Liver (tissue), 9 donors: ENCODE measurements around the gene WDR5. TPM values are rescaled to one million over a fixed set of nuclear protein-coding genes. Genes with fewer than 3 reads are reported as not detected.

Source experiments
- DNase-seq: peaks from one replicate; pipeline ENCODE4 v3.0.0-alpha.2; 2017; ENCODE audit warnings: low spot score
- H3K27ac ChIP-seq, 2 donors: one replicate each; pipeline ENCODE4 v1.7.0; 2013; ENCODE audit warnings: inconsistent platforms in 2 of 2, low read length in 2 of 2, control low read depth in 1 of 2, low read depth in 1 of 2, mild to moderate bottlenecking in 1 of 2
- H3K27me3 ChIP-seq, 4 donors: one replicate each; pipeline versions ENCODE4 v1.6.1 to v1.7.0; 2013; ENCODE audit warnings: low read length in 3 of 4, inconsistent platforms in 1 of 4, mild to moderate bottlenecking in 1 of 4, moderate library complexity in 1 of 4; ENCODE audit not compliant: control insufficient read depth in 4 of 4, insufficient read depth in 4 of 4
- H3K36me3 ChIP-seq, 4 donors: one replicate each; pipeline versions ENCODE4 v1.6.1 to v1.7.0; 2013; ENCODE audit warnings: low read length in 3 of 4, mild to moderate bottlenecking in 3 of 4, low read depth in 1 of 4, moderate library complexity in 1 of 4; ENCODE audit not compliant: control insufficient read depth in 4 of 4, insufficient read depth in 3 of 4
- H3K4me1 ChIP-seq, 4 donors: one replicate each; pipeline versions ENCODE4 v1.6.1 to v1.7.0; 2013; ENCODE audit warnings: low read length in 3 of 4, mild to moderate bottlenecking in 3 of 4, moderate library complexity in 1 of 4; ENCODE audit not compliant: control insufficient read depth in 4 of 4, insufficient read depth in 4 of 4
- H3K4me3 ChIP-seq, 3 donors: one replicate each; pipeline versions ENCODE4 v1.6.1 to v1.7.0; 2013; ENCODE audit warnings: low read length in 3 of 3, control low read depth in 1 of 3, low read depth in 1 of 3, mild to moderate bottlenecking in 1 of 3
- H3K9ac ChIP-seq, 2 donors: one replicate each; pipeline ENCODE4 v1.7.0; 2013; ENCODE audit warnings: low read length in 2 of 2, mild to moderate bottlenecking in 2 of 2, moderate library complexity in 2 of 2, control low read depth in 1 of 2, low read depth in 1 of 2
- H3K9me3 ChIP-seq, 4 donors: one replicate each; pipeline versions ENCODE4 v1.6.1 to v1.7.0; 2013; ENCODE audit warnings: low read length in 3 of 4; ENCODE audit not compliant: control insufficient read depth in 4 of 4
- ATF3 ChIP-seq: IDR thresholded peaks from 2 replicates; pipeline ENCODE4 v1.6.1; 2016; ENCODE audit warnings: antibody characterized with exemption
- EGR1 ChIP-seq, 2 donors: IDR thresholded peaks; 2 replicates each; pipeline ENCODE4 v1.6.1; 2016 to 2018; ENCODE audit warnings: antibody characterized with exemption in 2 of 2, low read depth in 2 of 2
- FOXA1 ChIP-seq: IDR thresholded peaks from 2 replicates; pipeline ENCODE4 v1.6.1; 2016; ENCODE audit warnings: antibody characterized with exemption
- FOXA2 ChIP-seq: IDR thresholded peaks from 2 replicates; pipeline ENCODE4 v1.6.1; 2016; ENCODE audit warnings: antibody characterized with exemption
- GABPA ChIP-seq, 2 donors: IDR thresholded peaks in 1 of 2; conservative IDR thresholded peaks in 1 of 2; 2 replicates each; pipeline ENCODE4 v1.6.1; 2016; ENCODE audit warnings: antibody characterized with exemption in 2 of 2, mild to moderate bottlenecking in 1 of 2, moderate library complexity in 1 of 2
- HNF4A ChIP-seq, 2 donors: conservative IDR thresholded peaks; 2 replicates each; pipeline ENCODE4 v1.6.1; 2016; ENCODE audit warnings: antibody characterized with exemption in 2 of 2, mild to moderate bottlenecking in 2 of 2
- HNF4G ChIP-seq: IDR thresholded peaks from 2 replicates; pipeline ENCODE4 v1.6.1; 2016; ENCODE audit warnings: antibody characterized with exemption
- JUND ChIP-seq, 2 donors: IDR thresholded peaks; 2 replicates each; pipeline ENCODE4 v1.6.1; 2016; ENCODE audit warnings: antibody characterized with exemption in 2 of 2
- MAX ChIP-seq: IDR thresholded peaks from 2 replicates; pipeline ENCODE4 v1.6.1; 2016; ENCODE audit warnings: antibody characterized with exemption
- NR2F2 ChIP-seq: IDR thresholded peaks from 2 replicates; pipeline ENCODE4 v1.6.1; 2016; ENCODE audit warnings: antibody characterized with exemption
- RAD21 ChIP-seq, 2 donors: IDR thresholded peaks; 2 replicates each; pipeline ENCODE4 v1.6.1; 2016; ENCODE audit warnings: antibody characterized with exemption in 2 of 2, mild to moderate bottlenecking in 2 of 2
- RXRA ChIP-seq, 2 donors: IDR thresholded peaks; 2 replicates each; pipeline ENCODE4 v1.6.1; 2017 to 2018; ENCODE audit warnings: antibody characterized with exemption in 2 of 2, mild to moderate bottlenecking in 1 of 2
- SP1 ChIP-seq: IDR thresholded peaks from 2 replicates; pipeline ENCODE4 v1.6.1; 2018; ENCODE audit warnings: antibody characterized with exemption, mild to moderate bottlenecking
- TAF1 ChIP-seq: conservative IDR thresholded peaks from 2 replicates; pipeline ENCODE4 v1.6.1; 2016; ENCODE audit warnings: antibody characterized with exemption, mild to moderate bottlenecking
- YY1 ChIP-seq: IDR thresholded peaks from 2 replicates; pipeline ENCODE4 v1.6.1; 2016; ENCODE audit warnings: antibody characterized with exemption, mild to moderate bottlenecking
- ZBTB33 ChIP-seq: IDR thresholded peaks from 2 replicates; pipeline ENCODE4 v1.6.1; 2016; ENCODE audit warnings: antibody characterized with exemption
- WGBS: extraction: QIAGEN DNeasy Blood & Tissue Kit; methylation state at CpG from one replicate; pipeline ENCODE4 v1.1.7; 2013; 5-methylcytosine and 5-hydroxymethylcytosine counted together
- polyA plus RNA-seq, 2 donors: library from polyadenylated mRNA; stranded (reverse) in 1 of 2; unstranded in 1 of 2; fragments of 200-250 nt in 1 of 2; fragments of >200 nt in 1 of 2; fragmentation: Nextera tagmentation in 1 of 2; extraction: Ambion mirVana in 1 of 2; gene quantifications; one replicate each; pipeline versions ENCODE4 v1.2.1 to v1.2.3, GENCODE V29; 2013 to 2015
- total RNA-seq, 2 donors: library from RNA; depleted of rRNA; stranded (reverse); fragments of >200 nt; gene quantifications; one replicate each; pipeline ENCODE4 v1.2.3, GENCODE V29; 2014
- TF ChIP-seq, protein P1 (sequence below): fragments of 150-350 bp; IDR thresholded peaks from 2 replicates; pipeline ENCODE4 v1.5.1; 2017; ENCODE audit warnings: improper control_type of control experiment, low read depth, low read length; ENCODE audit not compliant: missing input control
- TF ChIP-seq, protein P2 (sequence below): IDR thresholded peaks from 2 replicates; pipeline ENCODE4 v1.6.1; 2016; ENCODE audit warnings: antibody characterized with exemption, mild to moderate bottlenecking
- donor health status: healthy.
- donor health status: healthy.
- donor health status: healthy.
- donor health status: healthy.
- donor health status: healthy.

The WDR5 gene
- total and polyA plus RNA-seq, 4 donors = 11.1 to 21.6 (median 14.6) TPM

DNA sequence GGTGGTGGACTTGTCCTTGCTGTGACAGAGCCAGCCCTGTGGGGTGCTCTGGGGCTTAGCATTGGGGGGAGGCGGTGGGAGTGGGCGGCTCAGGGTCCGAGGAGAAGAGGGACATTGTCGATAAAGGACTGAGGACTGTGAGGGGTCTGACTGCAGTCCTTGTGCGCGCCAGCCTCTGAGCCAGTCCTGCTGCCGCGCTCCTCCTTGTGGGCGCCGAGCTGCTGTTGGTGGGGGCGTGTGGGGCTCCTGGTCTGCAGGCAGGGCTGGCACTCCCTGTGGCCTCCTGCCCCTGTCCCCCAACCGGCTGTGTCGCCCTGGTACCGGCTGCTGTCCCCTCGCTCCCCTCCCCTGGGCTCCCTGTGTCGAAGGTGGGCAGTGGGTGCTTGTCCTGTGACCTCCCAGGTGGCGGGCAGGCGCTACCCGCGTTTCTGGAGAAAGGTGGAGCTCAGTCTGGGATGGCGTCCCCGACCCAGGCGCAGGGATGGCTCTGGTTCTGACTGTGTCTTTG is 21.6 kb downstream of the WDR5 start:
- peaks cover 25 to 64% (median 39%) of the 10 kb centered on the region in 4 donors for H3K36me3 ChIP-seq
- H3K4me3 ChIP-seq = no peak overlapping the region
- no peak overlapping the region for H3K9ac ChIP-seq
- TF ChIP-seq FOXA2 (no peak), MAX (no peak), ZBTB33 (no peak), HNF4A (conservative IDR thresholded peaks at IDR 0.05) (no peak), NR2F2 (no peak), RAD21 (IDR thresholded peaks at IDR 0.05) (no peak), ATF3 (no peak), GABPA (IDR thresholded peaks at IDR 0.05 in 1 of 2, conservative IDR thresholded peaks at IDR 0.05 in 1 of 2) (no peak), JUND (IDR thresholded peaks at IDR 0.05) (no peak), YY1 (no peak), HNF4G (no peak), SP1 (no peak), FOXA1 (no peak), TAF1 (no peak), EGR1 (IDR thresholded peaks at IDR 0.05; ENCODE audit: low read depth in 2 of 2) (no peak), RXRA (IDR thresholded peaks at IDR 0.05) (no peak)
- TF ChIP-seq, protein P1, sequence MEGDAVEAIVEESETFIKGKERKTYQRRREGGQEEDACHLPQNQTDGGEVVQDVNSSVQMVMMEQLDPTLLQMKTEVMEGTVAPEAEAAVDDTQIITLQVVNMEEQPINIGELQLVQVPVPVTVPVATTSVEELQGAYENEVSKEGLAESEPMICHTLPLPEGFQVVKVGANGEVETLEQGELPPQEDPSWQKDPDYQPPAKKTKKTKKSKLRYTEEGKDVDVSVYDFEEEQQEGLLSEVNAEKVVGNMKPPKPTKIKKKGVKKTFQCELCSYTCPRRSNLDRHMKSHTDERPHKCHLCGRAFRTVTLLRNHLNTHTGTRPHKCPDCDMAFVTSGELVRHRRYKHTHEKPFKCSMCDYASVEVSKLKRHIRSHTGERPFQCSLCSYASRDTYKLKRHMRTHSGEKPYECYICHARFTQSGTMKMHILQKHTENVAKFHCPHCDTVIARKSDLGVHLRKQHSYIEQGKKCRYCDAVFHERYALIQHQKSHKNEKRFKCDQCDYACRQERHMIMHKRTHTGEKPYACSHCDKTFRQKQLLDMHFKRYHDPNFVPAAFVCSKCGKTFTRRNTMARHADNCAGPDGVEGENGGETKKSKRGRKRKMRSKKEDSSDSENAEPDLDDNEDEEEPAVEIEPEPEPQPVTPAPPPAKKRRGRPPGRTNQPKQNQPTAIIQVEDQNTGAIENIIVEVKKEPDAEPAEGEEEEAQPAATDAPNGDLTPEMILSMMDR = no peak
- TF ChIP-seq, protein P2, sequence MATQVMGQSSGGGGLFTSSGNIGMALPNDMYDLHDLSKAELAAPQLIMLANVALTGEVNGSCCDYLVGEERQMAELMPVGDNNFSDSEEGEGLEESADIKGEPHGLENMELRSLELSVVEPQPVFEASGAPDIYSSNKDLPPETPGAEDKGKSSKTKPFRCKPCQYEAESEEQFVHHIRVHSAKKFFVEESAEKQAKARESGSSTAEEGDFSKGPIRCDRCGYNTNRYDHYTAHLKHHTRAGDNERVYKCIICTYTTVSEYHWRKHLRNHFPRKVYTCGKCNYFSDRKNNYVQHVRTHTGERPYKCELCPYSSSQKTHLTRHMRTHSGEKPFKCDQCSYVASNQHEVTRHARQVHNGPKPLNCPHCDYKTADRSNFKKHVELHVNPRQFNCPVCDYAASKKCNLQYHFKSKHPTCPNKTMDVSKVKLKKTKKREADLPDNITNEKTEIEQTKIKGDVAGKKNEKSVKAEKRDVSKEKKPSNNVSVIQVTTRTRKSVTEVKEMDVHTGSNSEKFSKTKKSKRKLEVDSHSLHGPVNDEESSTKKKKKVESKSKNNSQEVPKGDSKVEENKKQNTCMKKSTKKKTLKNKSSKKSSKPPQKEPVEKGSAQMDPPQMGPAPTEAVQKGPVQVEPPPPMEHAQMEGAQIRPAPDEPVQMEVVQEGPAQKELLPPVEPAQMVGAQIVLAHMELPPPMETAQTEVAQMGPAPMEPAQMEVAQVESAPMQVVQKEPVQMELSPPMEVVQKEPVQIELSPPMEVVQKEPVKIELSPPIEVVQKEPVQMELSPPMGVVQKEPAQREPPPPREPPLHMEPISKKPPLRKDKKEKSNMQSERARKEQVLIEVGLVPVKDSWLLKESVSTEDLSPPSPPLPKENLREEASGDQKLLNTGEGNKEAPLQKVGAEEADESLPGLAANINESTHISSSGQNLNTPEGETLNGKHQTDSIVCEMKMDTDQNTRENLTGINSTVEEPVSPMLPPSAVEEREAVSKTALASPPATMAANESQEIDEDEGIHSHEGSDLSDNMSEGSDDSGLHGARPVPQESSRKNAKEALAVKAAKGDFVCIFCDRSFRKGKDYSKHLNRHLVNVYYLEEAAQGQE = no peak
- H3K27me3 ChIP-seq = no peaks in the 10 kb centered on the region
- no peaks in the 10 kb centered on the region for H3K4me1 ChIP-seq
- DNase-seq = no peak
- no peaks in the 10 kb centered on the region for H3K9me3 ChIP-seq
- WGBS = 98% methylated on average over 23 of the region's 23 CpGs
- no peak overlapping the region for H3K27ac ChIP-seq
